RPMI7951 (cell line): ENCODE measurements around the gene CALHM3. TPM values are rescaled to one million over a fixed set of nuclear protein-coding genes. Genes with fewer than 3 reads are reported as not detected.
"Not testable (repeated sequence)": the region's sequence is repeated elsewhere in the genome, so short reads cannot be mapped to it uniquely, and the experiment has no call there.

ENCODE experiments used
- DNase-seq: peaks from one replicate; pipeline ENCODE4 v3.0.0-alpha.2; 2012; ENCODE audit warnings: low read depth
- total RNA-seq: library from RNA; depleted of rRNA; stranded (reverse); fragments of >200 nt; shearing (Covaris generic); gene quantifications from 2 replicates; pipeline ENCODE4 v1.2.3, GENCODE V29; 2014; rRNA removed

CALHM3 gene
- total RNA-seq = 6.8 and 8.2 TPM in 2 replicates

GRCh38 chr10:103479135-103479534 is at the start of gene CALHM3:
TSS of gene CALHM3 (minus strand) at chr10:103479240. CDS start at chr10:103479032, 208 bp downstream.
- peak; percentile 83 for DNase-seq

GRCh38 chr10:103528549-103528948 is 49.5 kb upstream of the CALHM3 start:
- DNase-seq = no peak

- peak; percentile 74 for DNase-seq
These were observed 48.4 kb upstream of the CALHM3 start for GRCh38 chr10:103527476-103527875.

GRCh38 chr10:103525901-103526300 is 46.9 kb upstream of the CALHM3 start:
- no peak for DNase-seq

- DNase-seq = no peak
These were observed 44.6 kb upstream of the CALHM3 start for GRCh38 chr10:103523683-103524082.

- not testable (repeated sequence) for DNase-seq
These were observed 43.0 kb upstream of the CALHM3 start for GRCh38 chr10:103522006-103522405.

GRCh38 chr10:103519798-103520197 is 40.8 kb upstream of the CALHM3 start:
- DNase-seq = no peak

- no peak for DNase-seq
These were observed 38.4 kb upstream of the CALHM3 start for GRCh38 chr10:103517234-103518085.

GRCh38 chr10:103514244-103514643 is 35.2 kb upstream of the CALHM3 start:
- DNase-seq = no peak

- no peak for DNase-seq
These were observed 34.5 kb upstream of the CALHM3 start for GRCh38 chr10:103513380-103514060.

GRCh38 chr10:103512591-103513379 is 33.7 kb upstream of the CALHM3 start:
- no peak for DNase-seq

- DNase-seq = no peak
These were observed 33.1 kb upstream of the CALHM3 start for GRCh38 chr10:103512166-103512565.

GRCh38 chr10:103510791-103511752 is 32.0 kb upstream of the CALHM3 start:
- DNase-seq = no peak

GRCh38 chr10:103510046-103510685 is 31.1 kb upstream of the CALHM3 start:
- DNase-seq = no peak

GRCh38 chr10:103507235-103508191 is 28.5 kb upstream of the CALHM3 start:
- no peak for DNase-seq

- no peak for DNase-seq
These were observed 27.0 kb upstream of the CALHM3 start for GRCh38 chr10:103506061-103506460.

- peak; percentile 92 for DNase-seq
These were observed 25.2 kb upstream of the CALHM3 start for GRCh38 chr10:103504181-103504783.

- not testable (repeated sequence) for DNase-seq
These were observed 24.7 kb upstream of the CALHM3 start for GRCh38 chr10:103503777-103504176.
